ENCODE data around the gene RUNX3. TPM values are rescaled to one million over a fixed set of nuclear protein-coding genes. Genes with fewer than 3 reads are reported as not detected.

RUNX3 gene
- total RNA-seq, 1 donor from 2014 or later, result not detected

GRCh38 chr1:24946861-24947658 lies 17.0 kb upstream of the RUNX3 start:
- DNase-seq (ENCODE audit: low read depth in 2 of 2), result no peak

GRCh38 chr1:24945354-24946326 lies 15.6 kb upstream of the RUNX3 start:
- DNase-seq (ENCODE audit: low read depth in 2 of 2), result no peak

- DNase-seq (ENCODE audit: low read depth in 2 of 2), result no peak
Observed at GRCh38 chr1:24944318-24944717, 14.2 kb upstream of the RUNX3 start.

- DNase-seq (ENCODE audit: low read depth in 2 of 2), result no peak
Observed at GRCh38 chr1:24942789-24943188, 12.7 kb upstream of the RUNX3 start.

GRCh38 chr1:24941564-24941963 lies 11.5 kb upstream of the RUNX3 start:
- no peak for DNase-seq (ENCODE audit: low read depth in 2 of 2)

- DNase-seq (ENCODE audit: low read depth in 2 of 2), result no peak
Observed at GRCh38 chr1:24940231-24940630, 10.2 kb upstream of the RUNX3 start.

GRCh38 chr1:24939675-24940193 lies 9.7 kb upstream of the RUNX3 start:
- no peak for DNase-seq (ENCODE audit: low read depth in 2 of 2)

- DNase-seq (ENCODE audit: low read depth in 2 of 2), result no peak
Observed at GRCh38 chr1:24939040-24939674, 9.1 kb upstream of the RUNX3 start.

GRCh38 chr1:24938276-24938675 lies 8.2 kb upstream of the RUNX3 start:
- no peak for DNase-seq (ENCODE audit: low read depth in 2 of 2)

- no peak for DNase-seq (ENCODE audit: low read depth in 2 of 2)
Observed at GRCh38 chr1:24936684-24937083, 6.6 kb upstream of the RUNX3 start.

- no peak for DNase-seq (ENCODE audit: low read depth in 2 of 2)
Observed at GRCh38 chr1:24935615-24936484, 5.8 kb upstream of the RUNX3 start.

GRCh38 chr1:24935196-24935526 lies 5.1 kb upstream of the RUNX3 start:
- no peak for DNase-seq (ENCODE audit: low read depth in 2 of 2)

- DNase-seq (ENCODE audit: low read depth in 2 of 2), result no peak
Observed at GRCh38 chr1:24934310-24935195, 4.5 kb upstream of the RUNX3 start.

- DNase-seq (ENCODE audit: low read depth in 2 of 2), result no peak
Observed at GRCh38 chr1:24933468-24933867, 3.4 kb upstream of the RUNX3 start.

GRCh38 chr1:24932725-24933294 lies 2.7 kb upstream of the RUNX3 start:
- DNase-seq (ENCODE audit: low read depth in 2 of 2), result no peak

GRCh38 chr1:24932284-24932683 lies 2.2 kb upstream of the RUNX3 start:
- DNase-seq (ENCODE audit: low read depth in 2 of 2), result peak; percentile 27 to 43

GRCh38 chr1:24931468-24932231 lies 1.6 kb upstream of the RUNX3 start:
- no peak for DNase-seq (ENCODE audit: low read depth in 2 of 2)

GRCh38 chr1:24931146-24931467 lies 1.0 kb upstream of the RUNX3 start:
- no peak for DNase-seq (ENCODE audit: low read depth in 2 of 2)

Measured in lung microvascular endothelial cell (primary cell).